Activated CD4-positive, CD25-positive, alpha-beta regulatory T cell treated with anti-CD3 and anti-CD28 coated beads, Interleukin-2, amount 50 U/mL, for 72 hours (primary cell): ENCODE results near the gene SLC5A2.
"Not testable (repeated sequence)": the region's sequence is repeated elsewhere in the genome, so short reads cannot be mapped to it uniquely, and the experiment has no call there.

Experiments
- DNase-seq: peaks from one replicate; pipeline ENCODE4 v3.0.0; 2021

The SLC5A2 gene

GRCh38 chr16:31477220-31478216 is 5.4 kb upstream of the SLC5A2 start:
- DNase-seq, result peak; percentile 52

- no peak for DNase-seq
Observed at GRCh38 chr16:31478956-31479355, 4.0 kb upstream of the SLC5A2 start.

DNA sequence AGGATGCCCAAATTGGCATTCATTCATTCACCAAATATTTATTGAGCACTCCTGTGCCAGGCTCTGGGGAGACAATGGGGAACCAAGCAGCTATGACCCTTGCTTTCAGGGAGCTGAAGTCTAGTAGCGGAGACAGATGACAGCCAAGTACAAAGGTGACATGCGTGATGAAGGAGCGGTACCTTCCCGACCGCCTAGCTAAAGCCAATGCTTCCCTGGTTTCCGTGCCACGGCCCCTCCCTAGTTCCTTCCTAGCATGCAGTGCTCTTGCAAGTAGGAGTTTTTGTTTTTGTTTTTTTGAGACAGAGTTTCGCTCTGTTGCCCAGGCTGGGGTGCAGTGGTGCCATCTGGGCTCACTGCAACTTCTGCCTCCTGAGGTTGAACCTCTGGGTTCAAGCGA is 3.2 kb upstream of the SLC5A2 start:
- no peak for DNase-seq

DNA sequence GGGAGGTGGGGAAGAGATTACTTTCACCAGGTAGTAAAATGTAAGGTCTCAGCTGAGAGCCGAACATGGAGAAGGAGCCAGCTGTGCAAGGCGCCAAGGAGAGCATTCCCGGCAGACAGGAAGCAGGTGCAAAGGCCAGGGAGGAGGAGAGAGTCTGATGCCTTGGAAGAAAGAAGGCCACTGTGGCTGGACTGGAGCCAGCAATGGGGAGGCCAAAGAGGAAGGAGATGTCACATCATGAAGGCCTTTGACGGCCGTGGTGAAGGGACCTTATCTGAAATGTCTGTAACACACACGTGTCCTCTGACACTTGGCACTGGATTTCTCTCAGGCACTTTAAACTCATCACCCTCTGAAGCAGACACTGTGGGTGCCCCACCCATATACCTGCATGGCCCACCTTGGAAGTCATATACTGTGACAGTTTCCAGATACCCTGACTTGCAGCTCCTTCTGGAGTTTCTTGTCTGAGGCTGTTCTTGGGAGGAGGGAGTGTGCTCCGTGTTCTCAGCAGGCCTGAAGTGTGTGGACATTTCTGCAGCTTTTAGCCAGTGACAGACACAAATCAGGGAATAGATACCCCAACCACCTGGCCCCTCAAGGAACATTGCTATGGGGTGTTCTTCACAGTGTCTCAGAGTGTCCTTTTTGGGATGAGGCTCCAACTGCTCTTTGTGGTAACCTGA is 1.9 kb upstream of the SLC5A2 start:
- no peak for DNase-seq

DNA sequence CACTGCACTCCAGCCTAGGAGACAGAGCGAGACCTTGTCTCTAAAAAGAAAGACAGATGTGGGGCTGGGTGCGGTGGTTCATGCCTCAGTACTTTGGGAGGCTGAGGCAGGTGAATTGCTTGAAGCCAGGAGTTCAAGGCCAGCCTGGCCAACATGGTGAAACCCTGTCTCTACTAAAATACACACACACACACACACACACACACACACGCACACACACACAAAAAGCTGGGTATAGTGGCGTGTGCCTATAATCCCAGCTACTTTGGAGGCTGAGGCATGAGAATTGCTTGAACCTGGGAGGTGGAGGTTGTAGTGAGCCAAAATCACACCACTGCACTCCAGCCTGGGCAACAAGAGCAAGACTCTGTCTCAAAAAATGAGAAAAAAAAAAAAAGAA is 1.1 kb downstream of the SLC5A2 start:
- DNase-seq, result not testable (repeated sequence)

- no peak for DNase-seq
Observed at GRCh38 chr16:31484491-31485171, 1.7 kb downstream of the SLC5A2 start.

GRCh38 chr16:31485571-31485970 is 2.6 kb downstream of the SLC5A2 start:
- DNase-seq, result no peak

DNA sequence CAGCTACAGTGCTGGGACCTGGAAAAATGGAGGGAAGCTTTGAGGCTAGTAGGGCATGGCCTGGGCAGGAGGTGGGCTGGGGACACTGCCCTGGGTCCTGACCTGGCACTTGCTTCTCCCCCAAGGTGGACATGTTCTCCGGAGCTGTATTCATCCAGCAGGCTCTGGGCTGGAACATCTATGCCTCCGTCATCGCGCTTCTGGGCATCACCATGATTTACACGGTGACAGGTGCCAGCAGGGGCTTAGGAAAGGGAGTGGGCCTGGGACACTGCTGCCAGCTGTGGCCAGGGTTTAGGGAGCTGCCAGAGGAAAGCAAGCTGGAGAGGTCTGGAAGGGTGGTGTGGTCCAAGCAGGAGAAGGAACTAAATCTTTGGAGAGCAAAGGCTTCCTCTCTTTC is 3.1 kb downstream of the SLC5A2 start:
- DNase-seq, result no peak

DNA sequence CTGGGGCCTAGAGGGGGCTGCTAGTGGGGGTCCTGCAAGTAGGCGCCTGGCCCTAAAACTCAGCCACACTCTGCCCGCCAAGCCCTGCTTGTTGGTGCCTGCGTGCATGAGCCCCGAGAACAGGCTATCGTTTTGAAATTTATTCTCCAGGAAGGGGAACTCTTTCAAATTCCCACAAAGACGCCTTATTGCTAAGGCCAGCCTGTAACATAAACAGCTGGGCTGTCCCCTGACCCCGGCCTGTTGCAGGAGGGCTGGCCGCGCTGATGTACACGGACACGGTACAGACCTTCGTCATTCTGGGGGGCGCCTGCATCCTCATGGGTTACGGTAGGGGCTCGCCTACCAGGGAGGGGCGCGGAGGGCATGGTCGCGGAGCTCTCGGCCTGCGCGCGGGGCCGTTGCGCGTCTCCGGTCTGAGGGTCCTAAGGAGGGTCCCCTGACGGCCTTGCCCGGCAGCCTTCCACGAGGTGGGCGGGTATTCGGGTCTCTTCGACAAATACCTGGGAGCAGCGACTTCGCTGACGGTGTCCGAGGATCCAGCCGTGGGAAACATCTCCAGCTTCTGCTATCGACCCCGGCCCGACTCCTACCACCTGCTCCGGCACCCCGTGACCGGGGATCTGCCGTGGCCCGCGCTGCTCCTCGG is 4.3 kb downstream of the SLC5A2 start:
- DNase-seq, result no peak

GRCh38 chr16:31487720-31488467 is 5.0 kb downstream of the SLC5A2 start:
- DNase-seq, result peak; percentile 64

- DNase-seq, result no peak
Observed at GRCh38 chr16:31488468-31489297, 5.8 kb downstream of the SLC5A2 start.

GRCh38 chr16:31489298-31489564 is 6.3 kb downstream of the SLC5A2 start:
- no peak for DNase-seq

DNA sequence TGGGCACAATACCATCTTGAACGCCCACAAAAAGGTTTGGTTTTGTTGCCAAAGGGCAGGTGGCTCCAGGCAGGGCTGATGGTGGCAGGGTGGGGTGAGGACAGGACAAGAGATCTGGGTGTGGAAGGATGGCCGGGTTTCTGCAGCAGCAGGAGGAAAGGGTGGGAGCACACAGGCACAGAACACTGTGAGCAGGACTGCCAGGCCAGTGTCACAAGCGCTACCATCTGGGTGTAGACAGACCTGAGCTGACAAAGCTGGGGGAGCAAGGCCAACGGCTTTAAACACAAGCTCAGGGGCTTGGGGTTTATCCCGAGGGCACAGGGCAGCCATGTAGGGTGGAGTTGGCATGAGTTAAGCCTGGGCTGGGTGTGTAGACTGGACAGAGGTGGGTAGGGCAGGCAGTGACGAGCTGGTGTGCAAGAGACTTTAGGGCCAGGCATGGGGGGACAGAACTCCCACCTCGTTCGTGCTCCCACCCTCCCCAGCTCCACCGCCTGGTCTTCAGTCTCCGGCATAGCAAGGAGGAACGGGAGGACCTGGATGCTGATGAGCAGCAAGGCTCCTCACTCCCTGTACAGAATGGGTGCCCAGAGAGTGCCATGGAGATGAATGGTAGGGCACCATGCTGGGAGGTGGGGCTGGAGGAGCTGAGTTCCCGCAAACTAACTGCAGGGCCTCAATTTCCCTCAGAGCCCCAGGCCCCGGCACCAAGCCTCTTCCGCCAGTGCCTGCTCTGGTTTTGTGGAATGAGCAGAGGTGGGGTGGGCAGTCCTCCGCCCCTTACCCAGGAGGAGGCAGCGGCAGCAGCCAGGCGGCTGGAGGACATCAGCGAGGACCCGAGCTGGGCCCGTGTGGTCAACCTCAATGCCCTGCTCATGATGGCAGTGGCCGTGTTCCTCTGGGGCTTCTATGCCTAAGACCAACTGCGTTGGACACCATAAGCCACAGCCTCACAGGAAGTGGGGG is 7.0 kb downstream of the SLC5A2 start:
- no peak for DNase-seq

GRCh38 chr16:31491778-31492418 is 9.0 kb downstream of the SLC5A2 start:
- no peak for DNase-seq

DNA sequence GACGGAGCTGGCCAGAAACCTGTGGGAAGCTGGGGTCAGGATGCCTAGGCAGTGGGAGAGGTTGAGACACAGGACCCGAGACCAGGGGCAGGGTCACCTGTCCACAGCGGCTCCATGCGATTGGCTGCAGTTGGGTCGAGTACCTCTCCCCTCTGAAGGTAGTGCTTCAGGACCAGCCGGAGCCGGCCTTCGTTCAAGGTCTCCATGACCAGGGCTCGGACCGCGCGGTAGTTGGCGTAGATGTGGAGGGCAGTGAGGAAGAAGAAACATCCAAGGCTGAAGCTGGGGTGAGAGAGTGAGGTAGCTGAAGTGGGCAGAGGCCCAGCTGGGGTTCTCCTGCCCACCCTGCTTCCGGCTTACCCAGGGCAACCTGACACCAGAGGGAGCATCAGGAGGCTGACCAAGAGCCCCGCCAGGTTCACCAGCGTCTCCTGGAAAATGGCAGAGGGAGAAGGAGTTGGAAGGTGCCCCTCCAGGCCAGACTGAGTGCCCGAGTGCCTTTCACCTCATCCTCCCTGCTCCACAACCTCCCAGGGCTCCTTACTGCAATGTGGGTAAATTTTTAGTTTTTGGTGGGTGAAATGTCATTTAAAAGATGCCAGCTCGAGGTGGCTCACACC is 10.7 kb downstream of the SLC5A2 start:
- no peak for DNase-seq

GRCh38 chr16:31496670-31497069 is 13.7 kb downstream of the SLC5A2 start:
- DNase-seq, result no peak

DNA sequence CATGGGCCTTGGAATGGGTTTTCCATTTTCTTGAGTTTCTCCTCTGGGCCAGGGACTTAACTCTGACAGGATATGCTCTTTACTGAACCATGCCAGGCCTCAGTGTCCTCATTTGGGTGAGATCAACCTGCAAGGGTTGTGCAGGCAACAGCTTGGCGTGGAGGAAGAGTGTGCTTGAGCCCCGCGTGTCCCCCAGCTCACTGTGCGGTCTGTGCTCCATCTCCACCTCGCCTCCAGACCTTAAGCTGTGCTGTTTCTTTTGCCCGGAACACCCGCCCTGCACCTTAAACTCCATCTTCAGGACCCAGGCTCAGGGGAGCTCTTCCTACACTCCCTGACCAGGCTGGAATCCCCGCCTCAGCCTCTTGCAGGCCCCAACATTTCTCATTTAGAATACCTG is 15.6 kb downstream of the SLC5A2 start:
- DNase-seq, result no peak

GRCh38 chr16:31499928-31500327 is 17.0 kb downstream of the SLC5A2 start:
- no peak for DNase-seq

GRCh38 chr16:31501226-31501965 is 18.5 kb downstream of the SLC5A2 start:
- DNase-seq, result no peak
